ENCODE results near the gene FADS1.

FADS1 gene

GRCh38 chr11:61793083-61793828 is 23.5 kb downstream of the FADS1 start:
- peak in 1 of 2 experiments; percentile 62 for DNase-seq

DNA sequence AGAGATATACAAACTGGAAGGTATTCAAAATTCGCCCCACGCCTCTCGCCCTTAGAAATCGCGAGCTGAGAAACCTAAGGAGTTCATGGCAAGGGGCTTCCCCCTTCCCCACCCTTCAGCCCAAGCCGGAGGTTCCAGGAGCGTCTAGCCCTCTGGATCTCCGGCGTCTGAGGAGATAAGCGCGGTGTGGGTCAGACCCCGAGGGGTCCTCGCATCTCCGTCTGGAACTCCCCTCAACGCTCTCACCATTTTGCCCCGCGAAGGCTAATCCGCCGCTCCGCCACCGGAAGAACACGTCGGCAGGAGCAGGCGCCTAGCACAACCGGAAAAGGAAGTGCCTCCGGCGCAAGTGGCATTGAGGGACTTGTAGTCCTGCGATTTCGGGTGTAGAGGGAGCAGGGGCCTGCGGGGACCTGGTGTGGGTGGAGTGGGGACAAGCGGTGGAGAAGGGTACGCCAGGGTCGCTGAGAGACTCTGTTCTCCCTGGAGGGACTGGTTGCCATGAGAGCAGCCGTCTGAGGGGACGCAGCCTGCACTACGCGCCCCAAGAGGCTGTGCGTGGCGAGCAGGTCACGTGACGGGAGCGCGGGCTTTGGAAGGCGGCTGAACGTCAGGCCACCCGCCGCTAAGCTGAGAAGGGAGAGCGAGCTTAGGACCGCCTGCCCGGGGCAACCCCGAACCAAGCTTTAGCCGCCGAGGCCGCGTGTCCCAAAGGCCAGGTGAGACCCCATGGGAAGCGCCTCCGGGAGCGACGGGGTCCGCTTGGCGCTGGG is 24.3 kb downstream of the FADS1 start, which contains the start of the genes FEN1 and TMEM258:
Gene FEN1 (plus strand): TSS at position 602 of the 773 bp plus-strand sequence. CDS start 2,451 bp downstream, outside the sequence.
Gene TMEM258 (minus strand): TSS at position 290 of the 773 bp plus-strand sequence. CDS start 41 bp downstream, at position 249.
- DNase-seq: peak; percentile 91 to 92

DNA sequence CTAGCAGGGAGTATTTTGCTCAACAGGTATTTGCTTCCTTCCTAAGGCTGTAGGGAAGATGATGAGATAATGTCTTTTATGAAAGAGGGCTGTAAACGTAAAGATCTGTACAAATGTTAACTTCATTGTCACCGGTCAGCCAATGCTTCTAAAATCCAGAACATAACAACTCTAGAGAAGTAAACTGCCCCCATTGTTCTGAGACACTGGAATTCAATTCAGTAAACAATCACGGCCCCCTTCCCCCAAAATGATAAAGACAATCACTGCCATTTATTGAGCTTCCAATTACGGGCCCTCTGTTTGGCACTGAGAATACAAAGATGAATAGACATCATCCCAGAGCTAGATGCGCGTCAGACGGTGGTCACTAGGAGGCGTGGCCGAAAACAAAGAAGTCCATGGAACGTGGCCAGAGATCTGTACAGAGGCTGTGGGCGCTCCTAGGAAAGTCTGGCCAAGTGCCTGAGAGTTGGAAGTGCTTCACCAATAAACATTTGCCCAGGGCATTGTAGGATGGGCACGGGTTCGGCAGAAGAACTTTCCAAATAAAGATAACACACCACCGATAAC is 25.0 kb downstream of the FADS1 start:
- DNase-seq: peak; percentile 48 to 56

GRCh38 chr11:61787928-61788491 is 28.8 kb downstream of the FADS1 start:
- DNase-seq: peak; percentile 69 to 77

DNA sequence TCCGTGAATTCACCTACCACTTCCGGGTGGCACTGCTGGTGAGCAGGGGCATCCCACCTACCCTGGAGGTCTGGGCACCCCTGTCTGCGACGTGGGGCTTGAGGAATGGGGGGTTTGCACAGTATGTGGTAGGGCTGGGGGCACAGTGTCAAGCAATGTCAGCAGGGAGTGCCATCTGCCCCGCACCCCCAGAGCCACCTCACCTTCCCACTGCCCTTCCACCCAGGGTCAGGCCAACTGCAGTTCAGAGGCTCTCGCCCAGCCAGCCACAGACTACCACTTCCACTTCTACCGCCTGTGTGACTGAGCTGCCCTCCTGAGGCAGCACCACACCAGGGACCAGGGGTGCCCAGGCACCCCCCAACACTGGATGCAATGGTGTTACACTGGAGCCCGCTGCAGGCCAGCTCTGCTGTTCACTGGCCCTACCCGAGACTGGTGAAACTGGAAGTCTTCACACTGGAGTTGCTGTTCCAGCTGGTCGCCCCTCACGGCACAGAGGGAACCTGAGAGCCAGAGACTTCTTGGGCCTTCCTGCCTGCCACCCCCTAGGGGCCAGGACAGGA is 30.9 kb downstream of the FADS1 start:
- no peak for DNase-seq

DNA sequence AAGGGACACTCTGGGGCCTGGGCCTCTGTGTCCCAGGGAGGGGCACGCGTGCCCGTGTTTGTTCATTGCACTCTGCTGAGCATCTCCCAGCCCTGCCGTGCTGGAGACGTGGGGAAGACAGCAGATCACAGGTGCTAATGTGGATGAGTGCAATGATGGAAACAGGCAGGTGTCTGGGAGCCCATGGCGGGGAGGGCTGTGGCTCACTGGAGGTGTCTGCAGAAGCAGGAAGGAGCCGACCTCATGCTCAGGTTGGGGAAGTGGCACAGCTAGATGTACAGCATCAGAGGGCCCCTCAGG is 32.3 kb downstream of the FADS1 start:
- DNase-seq: no peak

GRCh38 chr11:61783717-61784505 is 32.9 kb downstream of the FADS1 start:
- no peak for DNase-seq

DNA sequence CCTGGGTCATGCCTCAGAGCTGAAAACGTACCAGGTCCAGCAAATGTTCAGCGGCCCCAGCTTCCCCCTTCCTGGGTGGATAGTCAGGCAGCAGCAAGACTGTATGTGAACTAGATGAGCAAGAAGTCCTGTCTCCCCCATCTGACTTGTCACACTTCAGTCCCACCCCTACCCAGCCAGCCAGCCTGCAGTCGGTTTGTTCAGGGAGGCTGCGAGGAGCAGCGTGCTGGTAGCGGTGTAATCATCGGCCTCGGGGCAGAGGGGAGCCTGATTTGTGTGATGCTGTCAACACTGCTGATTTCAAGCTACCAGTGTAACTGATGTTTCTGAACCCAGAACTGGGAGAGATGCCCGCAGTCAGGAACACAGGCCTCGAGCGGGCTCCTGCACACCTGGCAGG is 34.0 kb downstream of the FADS1 start:
- DNase-seq: no peak

DNA sequence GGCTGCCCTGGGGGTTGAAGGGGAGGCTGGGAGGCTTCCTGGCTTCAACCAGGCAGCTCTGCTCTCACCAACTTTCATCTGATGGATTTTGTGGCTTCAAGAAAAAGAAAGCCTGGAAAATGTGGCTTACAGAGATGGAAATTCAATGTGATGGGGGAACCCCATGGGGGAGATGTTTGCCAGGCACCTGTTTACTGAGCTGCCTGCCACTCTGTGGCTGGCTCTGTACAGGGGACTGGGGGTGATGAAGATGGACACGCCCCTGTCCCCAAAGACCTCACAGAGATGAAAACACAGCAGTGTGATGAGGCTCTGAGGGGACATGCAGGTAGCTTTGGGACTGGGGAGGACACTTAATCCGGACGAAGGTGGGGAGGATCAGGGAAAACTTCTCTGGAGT is 34.5 kb downstream of the FADS1 start:
- no peak for DNase-seq

DNA sequence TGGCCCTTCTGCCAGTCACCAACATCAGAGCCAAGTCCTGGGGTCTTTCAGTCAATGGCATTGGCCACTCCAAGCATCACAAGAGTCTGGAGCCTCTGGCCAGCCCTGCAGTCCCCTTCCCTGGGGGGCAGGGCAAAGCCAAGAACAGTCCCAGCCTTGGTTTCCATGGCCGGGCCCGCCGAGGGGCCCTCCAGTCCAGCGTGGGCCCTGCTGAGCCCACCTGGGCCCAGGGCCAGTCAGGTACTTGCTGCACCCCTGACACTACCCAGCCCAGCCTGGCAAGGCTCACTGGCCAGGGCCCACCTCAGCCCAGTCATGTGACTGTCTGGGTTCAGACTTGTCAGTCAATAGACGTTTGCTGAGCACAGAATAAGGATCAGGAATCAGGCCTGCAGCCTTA is 35.2 kb downstream of the FADS1 start:
- DNase-seq: no peak

DNA sequence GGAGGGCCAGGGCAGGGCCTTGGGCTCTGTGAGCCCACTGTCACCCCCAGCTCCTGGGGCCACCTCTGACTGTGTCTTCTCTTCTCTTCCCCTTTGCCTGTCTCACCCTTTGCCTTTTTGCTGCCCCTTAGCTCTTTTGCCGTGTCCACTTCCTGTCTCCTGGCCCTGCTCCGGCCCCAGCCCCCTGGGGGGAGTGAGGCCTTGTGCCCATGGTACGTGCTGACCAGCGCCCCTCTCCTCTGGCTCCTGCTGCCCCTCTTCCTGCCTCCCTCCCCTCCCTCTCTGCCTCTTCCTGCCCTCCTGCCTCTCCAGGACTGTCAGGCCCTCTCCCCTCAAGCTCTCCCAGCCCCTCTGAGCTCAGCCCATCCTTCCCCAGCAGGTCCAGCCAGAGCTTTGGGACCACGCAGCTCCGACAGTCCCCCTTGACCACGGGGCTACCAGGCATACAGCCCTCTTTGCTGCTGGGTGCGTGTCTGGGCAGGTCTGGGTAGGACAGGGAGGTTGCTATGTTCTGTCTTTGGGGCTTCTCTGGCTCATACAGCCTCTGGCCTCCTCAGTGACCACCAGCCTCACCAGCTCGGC is 36.1 kb downstream of the FADS1 start:
- no peak for DNase-seq

- DNase-seq: no peak
Measured at GRCh38 chr11:61779666-61780525, 36.9 kb downstream of the FADS1 start.

- DNase-seq: no peak
Measured at GRCh38 chr11:61778920-61779650, 37.7 kb downstream of the FADS1 start.

DNA sequence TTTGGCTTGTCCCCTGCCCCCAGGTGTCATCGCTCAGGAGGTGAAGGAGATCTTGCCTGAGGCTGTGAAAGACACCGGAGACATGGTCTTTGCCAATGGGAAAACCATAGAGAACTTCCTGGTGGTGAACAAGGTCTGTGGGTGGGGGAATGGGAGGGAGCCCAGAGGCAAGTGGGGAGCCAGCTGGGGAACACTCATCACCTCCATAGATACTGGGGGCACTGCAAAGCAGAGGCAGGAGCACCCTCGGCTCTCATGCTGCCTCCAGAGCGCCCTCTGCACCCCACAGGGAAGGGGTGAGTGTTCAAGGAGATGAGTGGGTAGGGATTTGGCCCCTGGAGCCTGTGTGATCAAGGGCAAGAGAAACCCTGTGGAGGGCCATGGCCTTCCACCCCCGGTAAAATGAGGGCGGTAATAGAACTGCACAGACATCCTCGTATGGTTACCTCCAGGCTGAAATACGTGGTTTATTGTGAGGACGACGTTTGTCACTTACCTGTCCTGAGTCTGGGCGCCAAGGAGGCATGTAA is 38.4 kb downstream of the FADS1 start:
- no peak for DNase-seq

DNA sequence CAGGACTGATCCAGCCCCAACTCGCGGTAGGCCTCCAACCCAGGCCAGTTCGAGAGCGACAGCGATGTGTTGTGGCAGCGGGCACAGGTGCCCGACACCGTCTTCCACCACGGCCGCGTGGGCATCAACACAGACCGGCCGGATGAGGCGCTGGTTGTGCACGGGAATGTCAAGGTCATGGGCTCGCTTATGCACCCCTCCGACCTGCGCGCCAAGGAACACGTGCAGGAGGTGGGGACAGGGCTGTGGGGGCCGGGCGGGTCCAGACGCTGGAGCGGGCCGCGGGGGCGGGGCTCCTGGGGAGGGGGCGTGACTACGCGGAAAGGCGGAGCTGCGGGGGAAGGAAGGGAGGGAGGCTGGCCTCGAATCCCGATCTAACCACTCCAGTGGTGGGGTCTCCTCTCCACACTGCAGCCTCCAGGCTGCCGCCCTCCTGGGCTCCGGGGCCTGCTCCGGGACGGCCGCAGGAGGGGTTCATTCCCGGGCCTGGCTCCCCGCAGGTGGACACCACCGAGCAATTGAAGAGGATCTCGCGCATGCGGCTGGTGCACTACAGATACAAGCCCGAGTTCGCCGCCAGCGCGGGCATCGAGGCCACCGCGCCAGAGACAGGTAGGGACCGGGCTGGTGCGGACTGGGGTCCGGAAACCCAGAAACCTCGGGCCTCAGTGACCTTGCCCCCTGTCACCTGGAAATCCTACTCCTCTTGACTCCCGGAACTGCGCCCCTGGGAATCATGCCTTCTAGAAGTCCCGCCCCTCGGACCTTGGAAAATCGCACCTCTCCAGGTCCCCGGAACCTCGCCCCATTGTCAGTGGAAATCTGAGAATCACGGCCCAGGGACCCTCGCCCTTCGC is 39.3 kb downstream of the FADS1 start:
- no peak for DNase-seq

DNA sequence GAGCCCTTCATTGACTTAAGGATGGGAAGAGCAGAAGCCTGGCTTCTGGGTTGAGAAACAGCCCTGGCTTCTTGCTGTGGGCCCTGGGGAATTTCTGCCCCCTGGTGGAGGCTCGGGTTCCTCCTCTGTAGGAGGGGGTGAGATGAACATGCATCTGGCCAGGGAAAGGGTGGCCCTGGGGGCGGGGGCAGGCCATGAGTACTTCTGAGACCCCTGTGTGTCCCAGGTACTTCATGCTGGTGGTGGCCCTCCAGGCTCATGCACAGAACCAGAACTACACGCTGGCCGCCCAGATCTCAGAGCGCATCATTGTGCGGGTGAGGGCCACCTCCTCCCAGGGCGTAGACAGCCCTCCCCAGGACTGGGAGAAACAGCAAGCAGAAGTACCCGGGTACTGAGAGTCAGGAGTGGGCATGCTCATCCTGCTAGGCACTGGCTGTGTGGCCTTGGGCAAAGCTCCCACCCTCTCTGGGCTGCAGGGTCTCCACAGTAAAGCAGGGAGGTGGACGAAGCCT is 40.2 kb downstream of the FADS1 start:
- peak; percentile 51 to 58 for DNase-seq

GRCh38 chr11:61775606-61776554 is 40.9 kb downstream of the FADS1 start:
- DNase-seq: no peak

DNA sequence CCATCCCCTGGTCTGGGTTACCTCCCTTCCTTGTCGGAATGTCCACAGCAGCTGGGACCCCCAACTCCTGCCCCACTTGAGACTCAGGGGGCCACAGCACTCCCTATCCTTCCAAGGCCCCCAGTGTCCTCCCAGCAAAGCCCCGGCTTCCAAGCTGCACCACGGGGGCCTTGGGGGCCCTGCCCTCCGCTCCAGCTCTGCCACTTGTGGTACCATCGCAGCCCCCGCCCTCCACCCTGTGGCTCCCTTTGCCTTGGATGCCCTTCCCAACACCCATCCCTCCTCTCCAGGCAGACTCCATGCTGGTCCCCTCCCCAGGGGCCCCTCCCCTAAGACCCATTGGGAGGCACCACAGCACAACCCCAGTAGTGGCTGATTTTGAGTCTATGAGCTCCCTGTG is 41.7 kb downstream of the FADS1 start:
- DNase-seq: no peak
